Upper lobe of left lung (tissue), 4 donors: ENCODE measurements around the gene EPHB2.

Experiments used
- CTCF ChIP-seq, 6 experiments: fragments of 450-650 bp in 4 of 6; fragments of 200-600 bp in 2 of 6; sonication (generic) in 2 of 6; IDR thresholded peaks; one replicate each; pipeline ENCODE4 v1.5.1; 2016 to 2019; ENCODE audit warnings: antibody characterized with exemption in 6 of 6
- EP300 ChIP-seq, 4 donors: sonication (generic); formaldehyde crosslinking; IDR thresholded peaks; one replicate each; pipeline ENCODE4 v1.5.1; 2017; ENCODE audit warnings: antibody characterized with exemption in 4 of 4, control low read depth in 2 of 4
- POLR2A ChIP-seq, 4 donors: fragments of 450-650 bp; IDR thresholded peaks; one replicate each; pipeline ENCODE4 v1.5.1; 2016 to 2017; ENCODE audit warnings: antibody characterized with exemption in 4 of 4, mild to moderate bottlenecking in 2 of 4
- POLR2AphosphoS5 ChIP-seq, 2 donors: sonication (generic); formaldehyde crosslinking; IDR thresholded peaks; one replicate each; pipeline ENCODE4 v1.5.1; 2017; ENCODE audit warnings: antibody characterized with exemption in 2 of 2

GRCh38 chr1:22805672-22806038 is 95.0 kb downstream of the EPHB2 start:
- no peak for TF ChIP-seq CTCF (IDR thresholded peaks at IDR 0.05)
- no peak for TF ChIP-seq POLR2AphosphoS5 (IDR thresholded peaks at IDR 0.05)
- no peak for TF ChIP-seq EP300 (IDR thresholded peaks at IDR 0.05)
- no peak for TF ChIP-seq POLR2A (IDR thresholded peaks at IDR 0.05)
